Stimulated activated CD8-positive, alpha-beta memory T cell treated with anti-CD3 and anti-CD28 coated beads, Interleukin-12 subunit alpha, Interleukin-12 subunit beta, amount 100 ng/mL, for 4 hours (primary cell): ENCODE results near the gene DNAH6.
"Not testable (repeated sequence)": the region's sequence is repeated elsewhere in the genome, so short reads cannot be mapped to it uniquely, and the experiment has no call there.

Experiments used
- DNase-seq: peaks from one replicate; pipeline ENCODE4 v3.0.0-alpha.2; 2020; ENCODE audit warnings: low read depth

DNAH6 gene

GRCh38 chr2:84515788-84516187, 510 bp upstream of the DNAH6 start:
- DNase-seq: no peak

- no peak for DNase-seq
Observed at GRCh38 chr2:84519332-84519957, 3.1 kb downstream of the DNAH6 start.

- no peak for DNase-seq
Observed at GRCh38 chr2:84526562-84526961, 10.3 kb downstream of the DNAH6 start.

- DNase-seq: no peak
Observed at GRCh38 chr2:84527137-84528129, 11.1 kb downstream of the DNAH6 start.

GRCh38 chr2:84532291-84532690, 16.0 kb downstream of the DNAH6 start:
- DNase-seq: no peak

- DNase-seq: no peak
Observed at GRCh38 chr2:84534225-84534624, 17.9 kb downstream of the DNAH6 start.

- DNase-seq: no peak
Observed at GRCh38 chr2:84537251-84537650, 21.0 kb downstream of the DNAH6 start.

GRCh38 chr2:84539729-84540128, 23.4 kb downstream of the DNAH6 start:
- DNase-seq: no peak

GRCh38 chr2:84545005-84545404, 28.7 kb downstream of the DNAH6 start:
- no peak for DNase-seq

GRCh38 chr2:84546551-84546950, 30.3 kb downstream of the DNAH6 start:
- DNase-seq: no peak

- no peak for DNase-seq
Observed at GRCh38 chr2:84548303-84548702, 32.0 kb downstream of the DNAH6 start.

- DNase-seq: no peak
Observed at GRCh38 chr2:84550916-84551315, 34.6 kb downstream of the DNAH6 start.

GRCh38 chr2:84551526-84551925, 35.2 kb downstream of the DNAH6 start:
- DNase-seq: not testable (repeated sequence)

- DNase-seq: no peak
Observed at GRCh38 chr2:84556190-84556589, 39.9 kb downstream of the DNAH6 start.

- DNase-seq: no peak
Observed at GRCh38 chr2:84559838-84560237, 43.5 kb downstream of the DNAH6 start.

GRCh38 chr2:84579661-84580060, 63.4 kb downstream of the DNAH6 start:
- DNase-seq: no peak

- DNase-seq: no peak
Observed at GRCh38 chr2:84603911-84604310, 87.6 kb downstream of the DNAH6 start.

- DNase-seq: no peak
Observed at GRCh38 chr2:84613082-84613481, 96.8 kb downstream of the DNAH6 start.

GRCh38 chr2:84619794-84620371, 103.6 kb downstream of the DNAH6 start:
- DNase-seq: no peak

GRCh38 chr2:84628486-84628885, 112.2 kb downstream of the DNAH6 start:
- no peak for DNase-seq

GRCh38 chr2:84629550-84629949, 113.3 kb downstream of the DNAH6 start:
- no peak for DNase-seq

GRCh38 chr2:84631047-84631446, 114.7 kb downstream of the DNAH6 start:
- no peak for DNase-seq

GRCh38 chr2:84631985-84632384, 115.7 kb downstream of the DNAH6 start:
- no peak for DNase-seq
